GM23248 (cell line): ENCODE measurements around the gene ANKH. TPM values are rescaled to one million over a fixed set of nuclear protein-coding genes. Genes with fewer than 3 reads are reported as not detected.

Experiments used
- DNase-seq: peaks from one replicate; pipeline ENCODE4 v3.0.0-alpha.2; 2015
- H2AFZ ChIP-seq: fragments of 200-600 bp; sonication (generic); 2 replicates; pipeline ENCODE4 v1.6.1; 2016; ENCODE audit warnings: antibody characterized with exemption
- H3F3A ChIP-seq: fragments of 200-600 bp; sonication (generic); 2 replicates; pipeline ENCODE4 v1.6.1; 2016; ENCODE audit warnings: mild to moderate bottlenecking, antibody characterized with exemption, mixed run types; ENCODE audit not compliant: insufficient read depth
- H3K27ac ChIP-seq: fragments of 200-600 bp; sonication (generic); 2 replicates; pipeline ENCODE4 v1.5.1; 2016; ENCODE audit warnings: mild to moderate bottlenecking
- H3K27me3 ChIP-seq: fragments of 200-600 bp; sonication (generic); replicated peaks from 2 replicates; pipeline ENCODE4 v1.6.1; 2016; ENCODE audit warnings: mild to moderate bottlenecking; ENCODE audit not compliant: insufficient read depth
- H3K36me3 ChIP-seq: fragments of 200-600 bp; sonication (generic); 2 replicates; pipeline ENCODE4 v1.6.1; 2016; ENCODE audit warnings: low read depth, mild to moderate bottlenecking
- H3K4me1 ChIP-seq: fragments of 200-600 bp; sonication (generic); 2 replicates; pipeline ENCODE4 v1.6.1; 2016; ENCODE audit warnings: mild to moderate bottlenecking; ENCODE audit not compliant: insufficient read depth
- H3K4me2 ChIP-seq: fragments of 200-600 bp; sonication (generic); one replicate; pipeline ENCODE4 v1.6.1; 2016; ENCODE audit warnings: mild to moderate bottlenecking; ENCODE audit not compliant: unreplicated experiment
- H3K4me3 ChIP-seq: fragments of 200-600 bp; sonication (generic); 2 replicates; pipeline ENCODE4 v1.5.1; 2016; ENCODE audit warnings: mild to moderate bottlenecking
- H3K79me2 ChIP-seq: fragments of 200-600 bp; sonication (generic); 2 replicates; pipeline ENCODE4 v1.6.1; 2016; ENCODE audit warnings: mild to moderate bottlenecking; ENCODE audit not compliant: insufficient read depth
- H3K9ac ChIP-seq: fragments of 200-600 bp; sonication (generic); 2 replicates; pipeline ENCODE4 v1.6.1; 2016; ENCODE audit warnings: mild to moderate bottlenecking
- H3K9me2 ChIP-seq: fragments of 200-600 bp; sonication (generic); 2 replicates; pipeline ENCODE4 v1.6.1; 2016; ENCODE audit warnings: mixed run types, mild to moderate bottlenecking, moderate library complexity; ENCODE audit not compliant: insufficient read depth
- H3K9me3 ChIP-seq: fragments of 200-600 bp; sonication (generic); one replicate; pipeline ENCODE4 v1.6.1; 2017; ENCODE audit warnings: low read depth
- H4K20me1 ChIP-seq: fragments of 200-600 bp; sonication (generic); 2 replicates; pipeline ENCODE4 v1.6.0; 2016; ENCODE audit not compliant: insufficient read depth
- EZH2 ChIP-seq: fragments of 200-600 bp; sonication (generic); IDR thresholded peaks from 2 replicates; pipeline ENCODE4 v1.6.1; 2018; ENCODE audit warnings: antibody characterized with exemption, mild to moderate bottlenecking; ENCODE audit not compliant: insufficient read depth, poor library complexity, severe bottlenecking
- EZH2phosphoT487 ChIP-seq: fragments of 200-600 bp; sonication (generic); IDR thresholded peaks from 2 replicates; pipeline ENCODE4 v1.6.1; 2018; ENCODE audit warnings: antibody characterized with exemption, moderate library complexity, mild to moderate bottlenecking, low read depth; ENCODE audit not compliant: insufficient read depth
- WGBS, 2 experiments: methylation state at CpG; one replicate each; pipeline ENCODE4 v1.1.6; 2015 to 2017; ENCODE audit warnings: low lambda C conversion rate in 2 of 2, low coverage in 1 of 2; ENCODE audit errors: missing lambda C conversion rate in 2 of 2; 5-methylcytosine and 5-hydroxymethylcytosine counted together
- in situ Hi-C: fragments of 300-500 bp; cut with MboI; formaldehyde crosslinking; loops from 2 replicates; pipeline ENCODE4 v1.15.0; 2020
- polyA plus RNA-seq: library from polyadenylated mRNA; unstranded; fragments of >200 nt; fragmentation: Nextera tagmentation; extraction: Ambion mirVana; gene quantifications from 2 replicates; pipeline ENCODE4 v1.2.1, GENCODE V29; 2016
- total RNA-seq: library from RNA; depleted of rRNA; stranded (reverse); fragments of >200 nt; shearing (Covaris generic); gene quantifications from 2 replicates; pipeline ENCODE4 v1.2.3, GENCODE V29; 2014

ANKH gene
- total and polyA plus RNA-seq, 2 experiments from 2014 or later = 45.9 to 47.6 TPM

DNA sequence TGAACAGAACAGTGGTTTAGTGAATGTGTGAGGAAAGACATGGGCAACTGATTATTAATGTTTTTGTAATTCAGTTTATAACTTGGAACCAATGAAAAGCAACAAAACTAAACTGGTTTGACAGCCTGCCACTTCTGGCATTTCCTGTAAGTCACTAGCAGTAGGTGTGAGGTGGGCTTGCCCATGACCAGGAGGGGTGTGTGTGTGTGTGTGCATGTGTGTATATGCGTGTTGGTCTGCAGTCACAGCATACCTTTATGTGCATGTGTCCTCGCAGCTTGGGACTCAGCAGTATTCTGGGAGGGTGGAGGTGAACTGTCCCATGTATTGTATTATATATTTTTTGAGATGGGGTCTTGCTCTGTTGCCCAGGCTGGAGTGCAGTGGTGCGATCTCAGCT, 174.7 kb downstream of the ANKH start:
- no peaks in the 10 kb centered on the region for H3K27me3 ChIP-seq
- H3K9ac ChIP-seq = no peak overlapping the region
- no peaks in the 10 kb centered on the region for H3F3A ChIP-seq
- TF ChIP-seq EZH2phosphoT487 = no peak
- TF ChIP-seq EZH2 = no peak
- in situ Hi-C loops = loop anchor here (10.0 kb wide), 1 partner anchor 308 kb away; no protein-coding TSS in a partner anchor
- no peak overlapping the region for H2AFZ ChIP-seq
- no peaks in the 10 kb centered on the region for H3K4me1 ChIP-seq
- peaks cover 12% of the 10 kb centered on the region; the same call in 1 of the 2 replicates for H3K79me2 ChIP-seq
- WGBS, 2 experiments = 97 to 100% methylated on average over 3 of the region's 3 CpGs
- no peaks in the 10 kb centered on the region for H3K9me2 ChIP-seq
- no peak for DNase-seq
- H3K4me2 ChIP-seq = no peak overlapping the region
- H3K27ac ChIP-seq = no peak overlapping the region
- H3K4me3 ChIP-seq = no peak overlapping the region
- H4K20me1 ChIP-seq = no peaks in the 10 kb centered on the region
- peaks cover 19% of the 10 kb centered on the region for H3K36me3 ChIP-seq
- H3K9me3 ChIP-seq = no peaks in the 10 kb centered on the region

DNA sequence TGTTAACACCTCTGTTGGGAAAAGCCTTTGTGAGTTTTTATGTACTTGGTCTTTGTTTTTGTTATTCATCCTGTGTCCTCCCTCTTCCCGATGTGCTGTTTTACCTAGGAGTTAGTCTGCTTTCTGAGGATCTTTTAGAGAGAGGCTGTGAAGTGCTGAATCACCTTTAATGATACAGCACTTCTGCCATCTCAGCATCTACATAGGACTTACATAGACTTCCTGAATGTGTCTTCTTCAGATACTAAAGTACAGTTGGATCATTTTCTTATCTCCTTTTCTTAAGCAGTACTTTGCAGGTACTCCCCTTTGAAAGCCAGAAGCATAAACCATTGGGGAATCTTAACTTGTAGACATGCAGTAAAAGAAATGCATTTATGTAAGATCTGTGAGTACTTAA, 175.5 kb downstream of the ANKH start:
- H3K4me2 ChIP-seq = no peak overlapping the region
- no peak overlapping the region for H3K9ac ChIP-seq
- H3K27me3 ChIP-seq = no peaks in the 10 kb centered on the region
- no peaks in the 10 kb centered on the region for H3F3A ChIP-seq
- no peaks in the 10 kb centered on the region for H3K9me2 ChIP-seq
- no peaks in the 10 kb centered on the region for H3K4me1 ChIP-seq
- H3K4me3 ChIP-seq = no peak overlapping the region
- H3K27ac ChIP-seq = no peak overlapping the region
- no peak for TF ChIP-seq EZH2
- no peak for TF ChIP-seq EZH2phosphoT487
- peaks cover 12% of the 10 kb centered on the region; the same call in 1 of the 2 replicates for H3K79me2 ChIP-seq
- H3K36me3 ChIP-seq = peaks cover 27% of the 10 kb centered on the region
- peak; percentile 28 for DNase-seq
- in situ Hi-C loops = loop anchor here (10.0 kb wide), 1 partner anchor 309 kb away; no protein-coding TSS in a partner anchor
- H3K9me3 ChIP-seq = no peaks in the 10 kb centered on the region
- WGBS, 2 experiments = 88 to 96% methylated on average over 1 of the region's 1 CpG
- H2AFZ ChIP-seq = no peak overlapping the region
- H4K20me1 ChIP-seq = no peaks in the 10 kb centered on the region

DNA sequence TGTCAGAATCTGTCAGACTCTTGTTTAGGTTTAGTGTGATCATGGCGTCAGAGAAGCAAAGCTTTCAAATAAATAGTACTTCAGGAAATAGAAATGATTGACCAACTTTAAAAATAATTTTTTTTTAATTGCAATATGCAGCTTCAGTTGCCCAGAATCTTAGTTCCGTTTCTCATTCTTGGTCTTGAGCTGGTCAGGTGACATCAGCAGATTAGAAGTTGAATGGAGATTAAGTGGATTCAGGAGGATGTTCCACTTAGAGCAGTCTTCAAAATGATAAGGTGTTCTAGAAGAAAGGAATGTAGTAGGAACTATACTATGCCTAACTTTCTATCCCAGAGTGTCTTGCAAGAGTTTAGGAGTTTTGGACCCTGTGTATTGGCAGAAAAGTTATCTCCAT, 176.4 kb downstream of the ANKH start:
- Histone ChIP-seq H3K27me3 (no peaks in the 10 kb centered on the region), H2AFZ (no peak overlapping the region), H3K9me3 (no peaks in the 10 kb centered on the region), H3K4me2 (no peak overlapping the region), H3F3A (no peaks in the 10 kb centered on the region), H4K20me1 (no peaks in the 10 kb centered on the region), H3K27ac (no peak overlapping the region), H3K4me3 (no peak overlapping the region), H3K36me3 (peaks cover 36% of the 10 kb centered on the region), H3K9ac (no peak overlapping the region), H3K9me2 (no peaks in the 10 kb centered on the region), H3K4me1 (no peaks in the 10 kb centered on the region), H3K79me2 (peaks cover 18% of the 10 kb centered on the region; the same call in 1 of the 2 replicates)
- 82 to 83% methylated on average over 2 of the region's 2 CpGs for WGBS, 2 experiments
- TF ChIP-seq EZH2 (no peak), EZH2phosphoT487 (no peak)
- DNase-seq = no peak
- in situ Hi-C loops = loop anchor here (10.0 kb wide), 1 partner anchor 310 kb away; no protein-coding TSS in a partner anchor

DNA sequence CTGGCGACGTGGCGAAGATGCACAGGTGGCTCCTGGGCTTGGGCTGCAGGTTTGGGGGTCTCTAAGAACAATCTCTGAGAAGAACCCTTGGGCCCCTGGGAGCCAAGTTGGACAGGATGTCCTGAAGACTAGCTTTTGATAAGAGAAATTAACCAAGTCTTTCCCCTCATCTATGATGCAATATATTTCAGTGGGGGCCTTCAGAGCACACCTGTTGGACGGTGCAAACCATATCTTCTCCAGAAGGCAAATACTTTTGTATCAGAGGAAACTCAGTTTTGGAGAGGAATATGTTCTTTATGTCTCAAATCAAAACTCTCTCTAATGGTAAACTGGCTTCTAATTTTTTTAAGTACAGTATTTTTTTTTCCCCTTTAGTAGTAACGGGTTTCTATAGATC, 178.5 kb downstream of the ANKH start:
- Histone ChIP-seq H4K20me1 (no peaks in the 10 kb centered on the region), H3K9me3 (no peaks in the 10 kb centered on the region), H2AFZ (no peak overlapping the region), H3K27ac (no peak overlapping the region), H3K4me2 (no peak overlapping the region), H3K36me3 (peaks cover 54% of the 10 kb centered on the region), H3K4me1 (no peaks in the 10 kb centered on the region), H3K9me2 (no peaks in the 10 kb centered on the region), H3F3A (no peaks in the 10 kb centered on the region), H3K79me2 (peaks cover 19% of the 10 kb centered on the region; the same call in 1 of the 2 replicates), H3K9ac (no peak overlapping the region), H3K4me3 (no peak overlapping the region), H3K27me3 (no peaks in the 10 kb centered on the region)
- in situ Hi-C loops = loop anchor here (10.0 kb wide), 1 partner anchor 312 kb away; no protein-coding TSS in a partner anchor
- no peak for TF ChIP-seq EZH2
- no peak for TF ChIP-seq EZH2phosphoT487
- 96 to 97% methylated on average over 5 of the region's 5 CpGs for WGBS, 2 experiments
- no peak for DNase-seq
